ENCODE data around the gene DDRGK1. TPM values are rescaled to one million over a fixed set of nuclear protein-coding genes. Genes with fewer than 3 reads are reported as not detected.
A peak's percentile ranks its signal among the peaks of the same experiment; 100 is the strongest.

Gene DDRGK1
- total RNA-seq, 1 donor from 2014 or later, result 45.3 TPM

GRCh38 chr20:3193806-3194616 is 10.5 kb downstream of the DDRGK1 start:
- no peak overlapping the region for H3K27ac Mint-ChIP-seq (ENCODE audit: unreplicated experiment)
- H3K36me3 Mint-ChIP-seq (ENCODE audit: low read depth, unreplicated experiment), result peaks cover 41% of the 10 kb centered on the region
- H3K4me1 Mint-ChIP-seq (ENCODE audit: unreplicated experiment), result no peaks in the 10 kb centered on the region
- H3K4me3 Mint-ChIP-seq (ENCODE audit: unreplicated experiment), result no peak overlapping the region
- no peak for TF ChIP-seq CTCF (IDR thresholded peaks at IDR 0.05; ENCODE audit: unreplicated experiment)
- no peaks in the 10 kb centered on the region for H3K9me3 Mint-ChIP-seq (ENCODE audit: unreplicated experiment)
- peaks cover 6% of the 10 kb centered on the region for H3K27me3 Mint-ChIP-seq (ENCODE audit: unreplicated experiment)
- DNase-seq (ENCODE audit: low spot score), result no peak

- Mint-ChIP-seq H3K27me3 (ENCODE audit: unreplicated experiment) (peaks cover 6% of the 10 kb centered on the region), H3K4me1 (ENCODE audit: unreplicated experiment) (no peaks in the 10 kb centered on the region), H3K27ac (ENCODE audit: unreplicated experiment) (no peak overlapping the region), H3K4me3 (ENCODE audit: unreplicated experiment) (peak overlapping the region; percentile 29), H3K9me3 (ENCODE audit: unreplicated experiment) (no peaks in the 10 kb centered on the region), H3K36me3 (ENCODE audit: low read depth, unreplicated experiment) (peaks cover 39% of the 10 kb centered on the region)
- TF ChIP-seq CTCF (IDR thresholded peaks at IDR 0.05; ENCODE audit: unreplicated experiment), result no peak
- no peak for DNase-seq (ENCODE audit: low spot score)
These were observed 12.1 kb downstream of the DDRGK1 start for GRCh38 chr20:3192226-3193015.

GRCh38 chr20:3190681-3191111 is 13.8 kb downstream of the DDRGK1 start:
- DNase-seq (ENCODE audit: low spot score), result no peak
- H3K36me3 Mint-ChIP-seq (ENCODE audit: low read depth, unreplicated experiment), result peaks cover 30% of the 10 kb centered on the region
- no peaks in the 10 kb centered on the region for H3K9me3 Mint-ChIP-seq (ENCODE audit: unreplicated experiment)
- no peak overlapping the region for H3K4me3 Mint-ChIP-seq (ENCODE audit: unreplicated experiment)
- no peak for TF ChIP-seq CTCF (IDR thresholded peaks at IDR 0.05; ENCODE audit: unreplicated experiment)
- H3K27me3 Mint-ChIP-seq (ENCODE audit: unreplicated experiment), result peaks cover 6% of the 10 kb centered on the region
- H3K4me1 Mint-ChIP-seq (ENCODE audit: unreplicated experiment), result no peaks in the 10 kb centered on the region
- H3K27ac Mint-ChIP-seq (ENCODE audit: unreplicated experiment), result no peak overlapping the region

GRCh38 chr20:3189561-3190131 is 14.8 kb downstream of the DDRGK1 start:
- no peak for TF ChIP-seq CTCF (IDR thresholded peaks at IDR 0.05; ENCODE audit: unreplicated experiment)
- no peak for DNase-seq (ENCODE audit: low spot score)
- H3K36me3 Mint-ChIP-seq (ENCODE audit: low read depth, unreplicated experiment), result peaks cover 25% of the 10 kb centered on the region
- H3K4me3 Mint-ChIP-seq (ENCODE audit: unreplicated experiment), result peak overlapping the region; percentile 66
- peaks cover 5% of the 10 kb centered on the region for H3K27me3 Mint-ChIP-seq (ENCODE audit: unreplicated experiment)
- no peaks in the 10 kb centered on the region for H3K9me3 Mint-ChIP-seq (ENCODE audit: unreplicated experiment)
- no peak overlapping the region for H3K27ac Mint-ChIP-seq (ENCODE audit: unreplicated experiment)
- H3K4me1 Mint-ChIP-seq (ENCODE audit: unreplicated experiment), result no peaks in the 10 kb centered on the region

All from endothelial cell (in vitro differentiated cells).